HEK293 (cell line): ENCODE measurements around the gene PRR19.

ENCODE experiments used
- AEBP2 ChIP-seq: fragments of 450-650 bp; formaldehyde crosslinking; IDR thresholded peaks from 2 replicates; pipeline ENCODE4 v1.5.1; 2016; ENCODE audit warnings: missing biosample characterization, missing genetic modification characterization, borderline replicate concordance
- FEZF1 ChIP-seq: fragments of 450-650 bp; formaldehyde crosslinking; IDR thresholded peaks from 2 replicates; pipeline ENCODE4 v1.5.1; 2016; ENCODE audit warnings: missing biosample characterization, missing genetic modification characterization
- GLI4 ChIP-seq: fragments of 450-650 bp; formaldehyde crosslinking; IDR thresholded peaks from 2 replicates; pipeline ENCODE4 v1.5.1; 2016; ENCODE audit warnings: missing biosample characterization, missing genetic modification characterization
- GLIS2 ChIP-seq: fragments of 450-650 bp; formaldehyde crosslinking; IDR thresholded peaks from 2 replicates; pipeline ENCODE4 v1.5.1; 2016; ENCODE audit warnings: missing biosample characterization, missing genetic modification characterization
- KLF16 ChIP-seq: fragments of 450-650 bp; formaldehyde crosslinking; IDR thresholded peaks from 2 replicates; pipeline ENCODE4 v1.5.1; 2017; ENCODE audit warnings: missing biosample characterization, missing genetic modification characterization
- KLF8 ChIP-seq: fragments of 450-650 bp; formaldehyde crosslinking; IDR thresholded peaks from 2 replicates; pipeline ENCODE4 v1.5.1; 2016; ENCODE audit warnings: missing biosample characterization, missing genetic modification characterization
- MEIS1 ChIP-seq: sonication (generic); formaldehyde crosslinking; IDR thresholded peaks from 2 replicates; pipeline ENCODE4 v1.8.1; 2022; ENCODE audit warnings: missing genetic modification reagents, mild to moderate bottlenecking, borderline replicate concordance
- PATZ1 ChIP-seq: fragments of 450-650 bp; formaldehyde crosslinking; IDR thresholded peaks from 2 replicates; pipeline ENCODE4 v1.5.1; 2016; ENCODE audit warnings: missing biosample characterization, missing genetic modification characterization
- REPIN1 ChIP-seq: fragments of 450-650 bp; formaldehyde crosslinking; IDR thresholded peaks from 2 replicates; pipeline ENCODE4 v1.5.1; 2017; ENCODE audit warnings: missing biosample characterization, missing genetic modification characterization, low read depth
- SP2 ChIP-seq: fragments of 450-650 bp; formaldehyde crosslinking; IDR thresholded peaks from 2 replicates; pipeline ENCODE4 v1.5.1; 2016; ENCODE audit warnings: missing biosample characterization, missing genetic modification characterization
- ZBTB17 ChIP-seq: fragments of 450-650 bp; formaldehyde crosslinking; IDR thresholded peaks from 2 replicates; pipeline ENCODE4 v1.5.1; 2016; ENCODE audit warnings: missing biosample characterization, missing genetic modification characterization
- ZBTB26 ChIP-seq: fragments of 450-650 bp; formaldehyde crosslinking; optimal IDR thresholded peaks from 2 replicates; pipeline ENCODE3; 2016; ENCODE audit warnings: missing biosample characterization, mild to moderate bottlenecking, missing genetic modification characterization
- ZBTB7A ChIP-seq: fragments of 450-650 bp; formaldehyde crosslinking; IDR thresholded peaks from 2 replicates; pipeline ENCODE4 v1.5.1; 2016; ENCODE audit warnings: low read depth, missing biosample characterization, missing genetic modification characterization
- ZNF121 ChIP-seq: fragments of 450-650 bp; formaldehyde crosslinking; IDR thresholded peaks from 2 replicates; pipeline ENCODE4 v1.5.1; 2016; ENCODE audit warnings: missing biosample characterization, missing genetic modification characterization
- ZNF133 ChIP-seq: fragments of 450-650 bp; formaldehyde crosslinking; IDR thresholded peaks from 2 replicates; pipeline ENCODE4 v1.5.1; 2016; ENCODE audit warnings: missing biosample characterization, missing genetic modification characterization
- ZNF140 ChIP-seq: fragments of 450-650 bp; formaldehyde crosslinking; IDR thresholded peaks from 2 replicates; pipeline ENCODE4 v1.5.1; 2016; ENCODE audit warnings: missing biosample characterization, missing genetic modification characterization
- ZNF16 ChIP-seq: fragments of 450-650 bp; formaldehyde crosslinking; IDR thresholded peaks from 2 replicates; pipeline ENCODE4 v1.5.1; 2016; ENCODE audit warnings: low read depth, missing biosample characterization, missing genetic modification characterization
- ZNF2 ChIP-seq: fragments of 450-650 bp; formaldehyde crosslinking; IDR thresholded peaks from 2 replicates; pipeline ENCODE4 v1.5.1; 2016; ENCODE audit warnings: missing biosample characterization, missing genetic modification characterization
- ZNF335 ChIP-seq: fragments of 450-650 bp; formaldehyde crosslinking; conservative IDR thresholded peaks from 2 replicates; pipeline ENCODE4 v1.5.1; 2016; ENCODE audit warnings: missing biosample characterization, missing genetic modification characterization
- ZNF398 ChIP-seq: fragments of 450-650 bp; formaldehyde crosslinking; IDR thresholded peaks from 2 replicates; pipeline ENCODE4 v1.5.1; 2017; ENCODE audit warnings: missing biosample characterization, missing genetic modification characterization
- ZNF416 ChIP-seq: fragments of 450-650 bp; formaldehyde crosslinking; IDR thresholded peaks from 2 replicates; pipeline ENCODE4 v1.5.1; 2016; ENCODE audit warnings: missing biosample characterization, missing genetic modification characterization
- ZNF501 ChIP-seq: fragments of 450-650 bp; formaldehyde crosslinking; IDR thresholded peaks from 2 replicates; pipeline ENCODE4 v1.5.1; 2016; ENCODE audit warnings: missing biosample characterization, missing genetic modification characterization
- ZNF596 ChIP-seq: fragments of 450-650 bp; IDR thresholded peaks from 2 replicates; pipeline ENCODE4 v1.5.0; 2018; ENCODE audit warnings: missing biosample characterization, mild to moderate bottlenecking, missing genetic modification characterization, moderate library complexity
- ZNF624 ChIP-seq: fragments of 450-650 bp; formaldehyde crosslinking; IDR thresholded peaks from 2 replicates; pipeline ENCODE4 v1.5.1; 2017; ENCODE audit warnings: missing biosample characterization, missing genetic modification characterization
- ZNF654 ChIP-seq: fragments of 450-650 bp; formaldehyde crosslinking; IDR thresholded peaks from 2 replicates; pipeline ENCODE4 v1.5.1; 2016; ENCODE audit warnings: low read depth, missing biosample characterization, missing genetic modification characterization
- ZNF692 ChIP-seq: fragments of 450-650 bp; formaldehyde crosslinking; IDR thresholded peaks from 2 replicates; pipeline ENCODE4 v1.5.1; 2016; ENCODE audit warnings: missing biosample characterization, missing genetic modification characterization
- ZNF704 ChIP-seq: fragments of 450-650 bp; formaldehyde crosslinking; IDR thresholded peaks from 2 replicates; pipeline ENCODE4 v1.5.1; 2016; ENCODE audit warnings: missing biosample characterization, missing genetic modification characterization
- ZNF76 ChIP-seq: fragments of 450-650 bp; formaldehyde crosslinking; IDR thresholded peaks from 2 replicates; pipeline ENCODE4; 2016; ENCODE audit warnings: low read depth, missing biosample characterization, missing genetic modification characterization, borderline replicate concordance
- ZNF776 ChIP-seq: fragments of 450-650 bp; formaldehyde crosslinking; IDR thresholded peaks from 2 replicates; pipeline ENCODE4 v1.5.0; 2017; ENCODE audit warnings: missing biosample characterization, missing genetic modification characterization, borderline replicate concordance
- ZNF830 ChIP-seq: fragments of 450-650 bp; IDR thresholded peaks from 2 replicates; pipeline ENCODE4 v1.5.0; 2018; ENCODE audit warnings: missing biosample characterization, missing genetic modification characterization, low read depth, mild to moderate bottlenecking, moderate library complexity

The PRR19 gene

GRCh38 chr19:42284591-42285341, 17.2 kb upstream of the PRR19 start (continued):
- TF ChIP-seq PATZ1 (tag by site-specific recombination) (peak; percentile 90), KLF16 (tag by site-specific recombination) (0 out of 2 replicates have a peak, but pooled peaks have one; percentile 32), REPIN1 (tag by site-specific recombination) (peak; percentile 61; the same call in 1 of the 2 replicates), MEIS1 (CRISPR knock-in tag) (no peak), GLIS2 (tag by site-specific recombination) (peak; percentile 88), AEBP2 (tag by site-specific recombination) (no peak; the same call in 1 of the 2 replicates), ZNF140 (tag by site-specific recombination) (no peak), ZNF704 (no peak), FEZF1 (no peak), ZNF335 (tag by site-specific recombination) (peak; percentile 76), ZNF830 (tag by site-specific recombination) (no peak), ZNF398 (tag by site-specific recombination) (peak; percentile 71), SP2 (peak; percentile 18; the same call in 1 of the 2 replicates), KLF8 (tag by site-specific recombination) (peak; percentile 66; the same call in 1 of the 2 replicates), ZBTB26 (tag by site-specific recombination) (peak; percentile 39), ZNF654 (tag by site-specific recombination) (no peak), ZNF16 (tag by site-specific recombination) (no peak), ZNF692 (tag by site-specific recombination) (peak; percentile 51; the same call in 1 of the 2 replicates), ZNF416 (tag by site-specific recombination) (no peak), ZNF2 (peak; percentile 84; the same call in 1 of the 2 replicates), ZBTB7A (0 out of 2 replicates have a peak, but pooled peaks have one; percentile 29), ZNF501 (no peak), ZNF76 (tag by site-specific recombination) (peak; percentile 50; the same call in 1 of the 2 replicates), ZBTB17 (peak; percentile 88), ZNF133 (tag by site-specific recombination) (no peak), ZNF624 (tag by site-specific recombination) (no peak), ZNF596 (no peak), ZNF776 (tag by site-specific recombination) (no peak), GLI4 (tag by site-specific recombination) (no peak), ZNF121 (no peak)
